Kidney (tissue), 14 donors: ENCODE measurements around the gene GOLGA8B. TPM values are rescaled to one million over a fixed set of nuclear protein-coding genes. Genes with fewer than 3 reads are reported as not detected.
"Not testable (repeated sequence)": the region's sequence is repeated elsewhere in the genome, so short reads cannot be mapped to it uniquely, and the experiment has no call there.

ENCODE experiments used
- DNase-seq, 5 donors: peaks; one replicate each; pipeline ENCODE4 v3.0.0-alpha.2; 2013 to 2020
- FAIRE-seq: peaks from 2 replicates; lab custom pipeline; 2012; peaks lifted over from hg19 to GRCh38; lab: Jason Lieb, UNC
- H3K27ac ChIP-seq, 2 donors: one replicate each; pipeline ENCODE4 v1.7.0; 2013; ENCODE audit warnings: low read depth in 2 of 2, low read length in 2 of 2, inconsistent platforms in 1 of 2
- H3K27me3 ChIP-seq: one replicate; pipeline ENCODE4 v1.7.1; 2013; ENCODE audit warnings: low read length, inconsistent platforms; ENCODE audit not compliant: control insufficient read depth, insufficient read depth
- H3K36me3 ChIP-seq, 3 donors: one replicate each; pipeline versions ENCODE4 v1.7.0 to v1.7.1; 2013; ENCODE audit warnings: low read length in 3 of 3, control low read depth in 1 of 3, inconsistent platforms in 1 of 3; ENCODE audit not compliant: insufficient read depth in 3 of 3, control insufficient read depth in 2 of 3
- H3K4me1 ChIP-seq, 3 donors: one replicate each; pipeline versions ENCODE4 v1.7.0 to v1.7.1; 2013; ENCODE audit warnings: low read length in 3 of 3, inconsistent platforms in 1 of 3, low read depth in 1 of 3; ENCODE audit not compliant: control insufficient read depth in 2 of 3, insufficient read depth in 2 of 3
- H3K4me3 ChIP-seq, 3 donors: one replicate each; pipeline versions ENCODE4 v1.7.0 to v1.8.1; 2013; ENCODE audit warnings: low read length in 3 of 3, control low read depth in 1 of 3, inconsistent platforms in 1 of 3
- H3K9ac ChIP-seq, 3 donors: one replicate each; pipeline versions ENCODE4 v1.7.0 to v1.7.1; 2013; ENCODE audit warnings: low read length in 3 of 3, control low read depth in 1 of 3, inconsistent platforms in 1 of 3
- H3K9me3 ChIP-seq, 3 donors: one replicate each; pipeline versions ENCODE4 v1.7.0 to v1.7.1; 2013; ENCODE audit warnings: low read length in 3 of 3, control low read depth in 1 of 3, inconsistent platforms in 1 of 3; ENCODE audit not compliant: control insufficient read depth in 2 of 3, insufficient read depth in 1 of 3
- intact Hi-C: fragments of 100-400 bp; cut with DNase I; formaldehyde crosslinking; loops from one replicate; pipeline ENCODE4 v1.11.1; 2022
- polyA plus RNA-seq: library from polyadenylated mRNA; stranded (reverse); fragments of 350-450 nt; fragmentation: Illumina TruSeq; extraction: RNeasy Lipid Tissue Mini Kit (QIAGEN cat#74804); gene quantifications from one replicate; pipeline ENCODE4 v1.2.3, GENCODE V29; 2014; ENCODE audit warnings: low read depth, low replicate concordance; ENCODE audit not compliant: insufficient read depth
- total RNA-seq: library from RNA; stranded (reverse); fragmentation: NEBNext Ultra II Directional; extraction: Animal tissue kit (Norgen Biotek cat#: 25700); gene quantifications from one replicate; pipeline ENCODE4 v1.2.1, GENCODE V29; 2021
- TF ChIP-seq, protein P1 (sequence below): IDR thresholded peaks from 3 replicates; pipeline ENCODE4 v1.5.1; 2012; ENCODE audit warnings: mild to moderate bottlenecking, moderate library complexity, borderline replicate concordance; ENCODE audit not compliant: insufficient read depth; ENCODE audit errors: extremely low read depth
- donor health status: control.
- donor health status: control.
- donor health status: control.
- donor health status: control.
- donor health status: control.
- donor health status: DM: yes; HTN: yes; CAD: no.
- donor health status: Normal renal cell carcinoma (clear cell type).

Gene GOLGA8B
- total and polyA plus RNA-seq, 2 donors from 2014 or later: 21.4 to 125 TPM

DNA sequence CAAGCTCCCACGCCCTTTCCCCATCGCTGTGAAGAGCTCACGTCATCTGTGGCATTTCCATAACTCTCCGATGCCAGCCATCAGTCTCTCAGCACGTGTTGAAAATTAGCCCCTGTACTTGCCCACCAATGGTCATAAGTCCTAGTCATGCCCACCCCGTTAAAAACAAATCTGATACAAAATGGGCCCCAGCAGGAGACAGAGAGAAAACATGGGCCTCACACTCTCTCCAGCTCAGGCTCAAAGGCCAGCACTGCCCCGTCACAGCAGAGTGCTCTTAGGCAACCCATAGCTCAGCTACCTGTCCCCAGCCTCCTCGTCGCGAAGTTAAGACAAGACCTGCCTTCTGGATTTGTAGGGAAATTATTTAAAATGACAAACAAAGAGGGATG is 5.2 kb downstream of the GOLGA8B start:
- FAIRE-seq: no peak
- H3K9me3 ChIP-seq: no peaks in the 10 kb centered on the region
- no peak for DNase-seq
- no peaks in the 10 kb centered on the region for H3K36me3 ChIP-seq
- peaks cover 0 to 3% (median 0%) of the 10 kb centered on the region in 3 donors for H3K4me1 ChIP-seq
- no peak overlapping the region for H3K9ac ChIP-seq
- TF ChIP-seq, protein P1, sequence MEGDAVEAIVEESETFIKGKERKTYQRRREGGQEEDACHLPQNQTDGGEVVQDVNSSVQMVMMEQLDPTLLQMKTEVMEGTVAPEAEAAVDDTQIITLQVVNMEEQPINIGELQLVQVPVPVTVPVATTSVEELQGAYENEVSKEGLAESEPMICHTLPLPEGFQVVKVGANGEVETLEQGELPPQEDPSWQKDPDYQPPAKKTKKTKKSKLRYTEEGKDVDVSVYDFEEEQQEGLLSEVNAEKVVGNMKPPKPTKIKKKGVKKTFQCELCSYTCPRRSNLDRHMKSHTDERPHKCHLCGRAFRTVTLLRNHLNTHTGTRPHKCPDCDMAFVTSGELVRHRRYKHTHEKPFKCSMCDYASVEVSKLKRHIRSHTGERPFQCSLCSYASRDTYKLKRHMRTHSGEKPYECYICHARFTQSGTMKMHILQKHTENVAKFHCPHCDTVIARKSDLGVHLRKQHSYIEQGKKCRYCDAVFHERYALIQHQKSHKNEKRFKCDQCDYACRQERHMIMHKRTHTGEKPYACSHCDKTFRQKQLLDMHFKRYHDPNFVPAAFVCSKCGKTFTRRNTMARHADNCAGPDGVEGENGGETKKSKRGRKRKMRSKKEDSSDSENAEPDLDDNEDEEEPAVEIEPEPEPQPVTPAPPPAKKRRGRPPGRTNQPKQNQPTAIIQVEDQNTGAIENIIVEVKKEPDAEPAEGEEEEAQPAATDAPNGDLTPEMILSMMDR: no peak
- no peak overlapping the region for H3K4me3 ChIP-seq
- no peaks in the 10 kb centered on the region for H3K27me3 ChIP-seq
- intact Hi-C loops: no loop called here
- no peak overlapping the region for H3K27ac ChIP-seq

DNA sequence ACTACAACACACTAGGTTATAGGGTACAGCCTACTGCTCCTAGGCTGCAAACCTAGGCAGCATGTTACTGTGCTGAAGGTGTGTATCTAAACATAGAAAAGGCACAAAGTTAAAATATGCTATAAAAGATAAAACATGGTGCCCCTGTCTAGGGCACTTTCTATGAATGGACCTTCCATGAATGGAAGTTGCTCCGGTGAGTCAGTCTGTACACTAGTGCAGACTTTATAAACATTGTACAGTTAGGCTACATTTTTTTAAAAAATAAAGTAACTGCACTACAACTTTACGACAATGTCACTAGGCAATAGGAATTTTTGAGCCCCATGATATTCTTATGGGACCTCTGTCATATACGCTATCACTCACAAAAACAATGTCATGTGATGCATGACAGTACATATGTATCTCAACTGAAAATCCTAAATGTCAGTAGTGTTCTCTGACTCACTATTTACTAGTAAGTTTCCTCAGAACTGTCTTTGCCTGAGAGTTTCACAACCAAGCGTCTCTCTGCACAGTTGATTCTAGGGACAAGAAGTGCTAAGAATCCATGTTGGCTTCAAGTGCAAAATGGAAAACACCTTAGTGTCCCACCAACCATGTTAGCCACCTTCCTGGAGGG is 5.7 kb downstream of the GOLGA8B start:
- H3K4me3 ChIP-seq, DNase-seq, H3K36me3 ChIP-seq, H3K9me3 ChIP-seq, H3K4me1 ChIP-seq, H3K27me3 ChIP-seq, intact Hi-C loops, H3K27ac ChIP-seq, H3K9ac ChIP-seq, FAIRE-seq: not testable (repeated sequence)

DNA sequence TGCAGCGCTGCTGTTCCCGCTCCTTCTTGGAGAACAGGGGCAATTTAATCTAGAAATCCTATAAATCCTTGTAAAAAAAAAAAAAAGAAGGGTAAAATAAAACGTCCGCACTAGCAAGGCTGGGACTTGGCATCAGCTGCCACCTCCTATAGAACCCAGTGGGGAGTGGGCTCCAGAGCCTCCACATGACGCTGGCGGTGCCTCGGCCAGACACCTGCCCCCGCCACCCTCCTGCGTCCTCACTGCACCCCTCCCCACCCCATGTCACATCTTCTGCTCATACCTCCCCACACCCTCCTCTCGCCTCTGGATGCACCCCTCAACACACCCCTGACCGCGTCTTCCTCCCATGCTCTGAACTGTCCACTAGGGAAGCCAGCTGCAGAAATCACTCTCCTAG is 8.4 kb downstream of the GOLGA8B start:
- H3K36me3 ChIP-seq, DNase-seq, H3K27me3 ChIP-seq, intact Hi-C loops, FAIRE-seq, H3K9ac ChIP-seq, H3K4me3 ChIP-seq, H3K4me1 ChIP-seq, H3K27ac ChIP-seq, H3K9me3 ChIP-seq: not testable (repeated sequence)

DNA sequence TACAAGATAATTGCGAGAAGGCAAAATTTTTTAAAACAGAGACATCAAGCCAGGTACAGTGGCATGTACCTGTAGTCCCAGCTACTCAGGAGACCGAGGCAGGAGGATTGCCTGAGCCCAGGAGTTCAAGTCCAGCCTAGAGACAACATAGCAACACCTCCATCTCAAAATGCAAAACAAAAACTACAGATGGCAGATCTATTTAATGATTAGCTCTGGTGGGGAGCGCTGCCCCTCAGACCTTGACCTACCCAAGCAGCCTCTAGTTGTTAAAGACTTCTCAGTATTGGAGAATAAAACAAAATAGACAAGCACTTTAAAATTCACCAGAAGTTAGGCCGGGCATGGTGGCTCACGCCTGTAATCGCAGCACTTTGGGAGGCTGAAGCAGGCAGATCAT is 10.5 kb downstream of the GOLGA8B start:
- FAIRE-seq, intact Hi-C loops, H3K4me1 ChIP-seq: not testable (repeated sequence)

DNA sequence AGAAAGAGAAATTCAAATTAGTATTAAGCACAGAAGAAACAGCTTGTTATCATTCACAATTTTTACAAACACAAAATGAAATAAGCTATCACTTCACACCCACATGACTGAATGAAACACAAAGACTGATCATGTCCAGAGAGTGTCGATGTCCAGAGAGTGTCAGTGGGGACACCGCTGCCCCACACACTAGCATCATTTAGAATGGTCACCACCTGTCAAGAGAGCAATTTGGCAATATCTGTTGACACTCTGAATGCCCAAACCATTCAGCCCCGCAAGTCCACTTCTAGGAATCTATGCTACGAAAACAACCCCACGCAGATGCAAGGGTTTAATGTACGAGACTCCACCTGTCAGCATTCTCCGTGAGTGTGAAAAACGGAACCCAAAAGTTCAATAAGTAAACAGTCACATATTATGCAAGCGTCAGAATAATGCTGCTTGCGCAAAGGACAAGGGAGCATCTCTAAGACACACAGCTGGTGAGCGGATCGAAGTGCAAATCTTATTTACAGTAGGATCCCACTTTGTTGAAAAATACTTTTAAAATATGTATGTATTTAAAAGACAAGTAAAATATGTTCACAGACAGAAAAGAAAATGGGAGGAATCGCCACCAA is 11.3 kb downstream of the GOLGA8B start:
- FAIRE-seq, H3K4me3 ChIP-seq, H3K27me3 ChIP-seq, H3K36me3 ChIP-seq, DNase-seq, H3K4me1 ChIP-seq, H3K27ac ChIP-seq, H3K9me3 ChIP-seq, H3K9ac ChIP-seq, intact Hi-C loops: not testable (repeated sequence)

More for the DNA sequence above, 10.5 kb downstream of the GOLGA8B start:
- H3K9ac ChIP-seq, H3K27me3 ChIP-seq, H3K27ac ChIP-seq, H3K4me3 ChIP-seq, H3K9me3 ChIP-seq, H3K36me3 ChIP-seq, DNase-seq: not testable (repeated sequence)

DNA sequence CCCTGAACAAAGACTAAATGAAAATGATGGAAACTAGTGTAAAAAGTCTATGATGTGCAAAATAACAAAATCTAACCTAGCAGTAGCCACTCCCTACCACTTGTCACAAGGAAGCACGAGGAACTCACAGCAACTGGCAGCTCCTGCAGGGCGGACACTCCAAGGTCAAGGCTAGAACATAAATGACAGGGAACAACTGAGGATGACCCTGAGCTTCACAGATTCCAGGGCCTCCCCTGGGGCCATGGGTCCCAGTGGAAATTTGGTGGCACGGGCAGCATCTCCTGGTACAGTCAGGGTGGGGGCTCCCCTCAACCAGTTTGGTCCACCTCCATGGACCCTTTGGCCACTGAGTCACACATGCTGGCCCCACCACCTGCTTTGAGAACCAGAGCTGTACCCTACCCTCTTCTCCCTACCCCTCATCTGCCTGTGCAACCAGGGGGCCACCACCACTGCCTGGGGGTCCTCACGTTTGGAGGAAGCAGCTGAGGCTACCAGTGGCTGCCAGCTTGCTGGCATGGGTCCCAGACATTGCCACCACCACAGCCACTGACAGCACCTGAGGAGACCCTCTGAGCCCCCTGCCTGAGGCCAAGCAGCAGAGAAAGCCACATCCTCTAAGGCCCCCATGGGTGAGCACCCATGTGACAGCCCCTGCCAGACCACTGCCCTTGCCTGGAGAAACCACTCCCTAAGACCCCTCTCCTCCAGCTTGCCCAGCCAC is 13.6 kb downstream of the GOLGA8B start:
- DNase-seq, H3K36me3 ChIP-seq, H3K4me1 ChIP-seq, FAIRE-seq, H3K4me3 ChIP-seq, H3K9ac ChIP-seq, H3K27me3 ChIP-seq, H3K9me3 ChIP-seq, H3K27ac ChIP-seq, intact Hi-C loops: not testable (repeated sequence)

DNA sequence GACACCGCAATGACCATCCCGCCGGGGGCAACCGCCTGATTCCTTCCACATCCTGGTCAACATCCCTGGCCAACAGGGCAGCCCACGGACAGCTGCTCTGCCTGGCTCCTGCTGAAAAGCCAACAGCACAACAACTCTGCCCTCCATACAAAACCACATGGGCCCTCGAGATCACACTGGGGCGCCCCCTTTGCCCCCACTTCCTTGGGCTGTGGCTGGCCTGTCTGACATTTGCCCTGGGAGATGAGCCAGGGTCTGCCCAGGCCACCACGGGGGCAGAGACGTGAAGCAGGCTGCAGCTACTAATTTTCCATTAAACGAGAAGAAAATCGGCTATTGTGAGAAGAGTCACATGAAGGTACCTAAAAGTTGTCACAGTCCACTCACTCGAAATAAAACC is 16.3 kb downstream of the GOLGA8B start:
- H3K27ac ChIP-seq, H3K9me3 ChIP-seq, FAIRE-seq, H3K9ac ChIP-seq, H3K27me3 ChIP-seq, intact Hi-C loops, H3K4me1 ChIP-seq, DNase-seq, H3K4me3 ChIP-seq, H3K36me3 ChIP-seq: not testable (repeated sequence)
